ENCODE measurements around the gene TSPO.

GRCh38 chr22:43191831-43192230 is 40.5 kb downstream of the TSPO start:
- TF ChIP-seq CTCF (IDR thresholded peaks at IDR 0.05 in 2 of 3, conservative IDR thresholded peaks at IDR 0.05 in 1 of 3; ENCODE audit: insufficient read depth in 2 of 3, low read depth in 1 of 3, low read length in 3 of 3) (no peak), POLR2A (conservative IDR thresholded peaks at IDR 0.05) (no peak), PKNOX1 (IDR thresholded peaks at IDR 0.05) (no peak), TBL1XR1 (IDR thresholded peaks at IDR 0.05; ENCODE audit: low read length in 2 of 2) (no peak), RAD51 (IDR thresholded peaks at IDR 0.05; ENCODE audit: borderline replicate concordance, low read depth) (no peak), RCOR1 (IDR thresholded peaks at IDR 0.05; ENCODE audit: borderline replicate concordance in 1 of 2, low read depth in 2 of 2, low read length in 2 of 2) (no peak), YY1 (IDR thresholded peaks at IDR 0.05; ENCODE audit: borderline replicate concordance in 1 of 3, control insufficient read depth in 1 of 3, extremely low read depth in 1 of 3, insufficient read depth in 3 of 3, insufficient read length in 1 of 3, insufficient replicate concordance in 2 of 3, low read depth in 1 of 3, low read length in 2 of 3) (no peak), ADNP (tag; IDR thresholded peaks at IDR 0.05) (no peak), ZNF232 (CRISPR knock-in tag; IDR thresholded peaks at IDR 0.05) (no peak), HOMEZ (CRISPR knock-in tag; IDR thresholded peaks at IDR 0.05) (no peak), PHF8 (IDR thresholded peaks at IDR 0.05; ENCODE audit: borderline replicate concordance, low read length) (no peak), REST (IDR thresholded peaks at IDR 0.05; ENCODE audit: borderline replicate concordance) (no peak), REST (CRISPR knock-in tag; IDR thresholded peaks at IDR 0.05; ENCODE audit: low read depth) (no peak), JUNB (CRISPR knock-in tag; conservative IDR thresholded peaks at IDR 0.05) (no peak), ZNF124 (CRISPR knock-in tag; IDR thresholded peaks at IDR 0.05) (no peak)
